ENCODE measurements around the gene SERHL2.
A peak's percentile ranks its signal among the peaks of the same experiment; 100 is the strongest.
"Not testable (repeated sequence)": the region's sequence is repeated elsewhere in the genome, so short reads cannot be mapped to it uniquely, and the experiment has no call there.

SERHL2 gene, protein sequence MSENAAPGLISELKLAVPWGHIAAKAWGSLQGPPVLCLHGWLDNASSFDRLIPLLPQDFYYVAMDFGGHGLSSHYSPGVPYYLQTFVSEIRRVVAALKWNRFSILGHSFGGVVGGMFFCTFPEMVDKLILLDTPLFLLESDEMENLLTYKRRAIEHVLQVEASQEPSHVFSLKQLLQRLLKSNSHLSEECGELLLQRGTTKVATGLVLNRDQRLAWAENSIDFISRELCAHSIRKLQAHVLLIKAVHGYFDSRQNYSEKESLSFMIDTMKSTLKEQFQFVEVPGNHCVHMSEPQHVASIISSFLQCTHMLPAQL

DNA sequence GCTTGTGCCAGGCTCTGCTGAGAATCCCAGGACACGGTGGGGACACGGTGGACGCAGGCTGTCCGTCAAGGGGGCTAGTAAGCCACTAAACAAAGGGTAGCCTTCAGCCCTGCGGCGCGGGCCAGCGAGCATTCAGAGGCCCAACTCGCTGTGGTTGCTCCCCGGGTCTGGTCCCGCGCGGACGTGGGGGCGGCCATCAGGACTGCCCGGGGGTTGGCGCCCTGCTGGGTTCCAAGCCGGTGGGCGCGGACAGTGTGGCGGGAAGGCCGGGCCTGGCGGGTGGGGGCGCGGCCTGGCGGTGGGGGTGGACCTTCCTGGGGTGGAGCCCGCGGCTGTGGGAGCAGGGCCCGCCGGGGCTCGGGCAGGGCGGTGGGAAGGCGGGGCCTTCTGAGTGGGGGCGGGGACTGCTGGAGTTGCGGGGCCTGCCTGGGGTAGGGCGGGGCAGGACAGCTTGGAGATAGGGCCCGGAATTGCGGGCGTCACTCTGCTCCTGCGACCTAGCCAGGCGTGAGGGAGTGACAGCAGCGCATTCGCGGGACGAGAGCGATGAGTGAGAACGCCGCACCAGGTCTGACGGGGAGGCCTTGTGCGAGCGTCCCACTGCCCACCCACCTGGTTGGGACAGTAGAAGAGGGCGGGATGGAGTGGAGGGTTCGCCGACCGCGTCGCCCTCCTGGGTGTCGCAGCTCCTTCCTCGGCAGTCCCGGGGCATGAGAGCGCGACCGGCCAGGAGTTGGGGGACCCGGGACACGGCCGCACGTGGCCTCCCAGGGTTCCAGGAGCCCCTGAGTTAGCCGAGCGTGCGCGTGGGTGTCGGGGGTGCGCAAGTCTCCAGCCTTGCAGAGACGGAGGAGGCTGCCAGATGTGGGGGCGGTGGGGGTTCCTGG is at the start of gene SERHL2:
Gene SERHL2 (plus strand): TSS at position 482 of the 887 bp plus-strand sequence. CDS start 65 bp downstream, at position 547.
- peak within 1 kb of the TSS; percentile 66 for H3K4me3 ChIP-seq (ENCODE audit: low read depth, low read length)
- DNase-seq (ENCODE audit: low read depth), result peak; percentile 37

DNA sequence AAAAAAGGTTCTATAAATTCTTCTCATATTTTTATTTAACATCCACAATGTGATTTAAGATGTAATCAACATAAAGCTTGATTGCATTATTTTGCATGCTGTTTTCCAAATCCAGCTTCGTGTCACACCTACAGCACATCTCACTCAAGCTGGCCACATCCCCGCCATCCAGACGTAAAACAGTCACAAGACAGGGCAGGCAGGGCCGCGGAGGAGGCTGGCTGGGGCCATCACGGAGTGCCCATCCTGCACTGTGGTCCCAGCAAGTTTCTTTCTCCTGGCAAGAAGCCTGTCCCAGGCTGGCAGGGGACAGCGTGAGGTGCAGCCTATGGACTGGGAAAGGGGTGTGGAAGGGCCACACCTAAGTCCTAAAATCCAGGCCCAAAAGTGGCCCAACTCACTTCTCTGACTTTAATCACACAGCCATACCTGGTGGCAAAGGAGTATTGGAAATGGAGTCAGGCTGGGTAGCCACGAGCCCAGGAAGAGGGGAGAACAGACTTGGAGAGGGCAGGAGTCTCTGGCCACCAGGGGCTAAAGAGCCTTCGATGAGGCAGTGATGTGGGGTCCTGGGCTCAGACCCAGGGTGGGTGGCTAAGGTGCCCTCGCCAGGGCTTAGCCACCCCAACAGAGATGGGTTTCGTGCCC is 45.3 kb upstream of the SERHL2 start:
- not testable (repeated sequence) for DNase-seq (ENCODE audit: low read depth); H3K4me3 ChIP-seq (ENCODE audit: low read depth, low read length)

DNA sequence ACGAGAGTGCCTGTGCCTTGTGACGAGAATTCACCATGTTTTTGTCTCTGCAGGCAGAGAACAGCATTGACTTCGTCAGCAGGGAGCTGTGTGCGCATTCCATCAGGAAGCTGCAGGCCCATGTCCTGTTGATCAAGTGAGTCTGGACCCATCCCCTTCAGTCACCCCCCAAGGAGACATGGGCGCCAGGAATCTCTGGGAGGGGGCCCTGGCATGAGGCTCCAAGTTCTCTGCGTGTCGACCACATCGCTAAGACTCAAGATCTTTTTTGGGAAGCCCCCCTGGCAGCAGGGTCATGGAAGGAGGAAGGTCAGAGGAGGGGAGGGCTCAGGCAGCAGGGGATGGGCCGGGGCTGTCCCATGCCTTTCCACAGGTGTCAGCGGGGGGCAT is 44.8 kb upstream of the SERHL2 start:
- H3K4me3 ChIP-seq (ENCODE audit: low read depth, low read length); DNase-seq (ENCODE audit: low read depth): not testable (repeated sequence)

DNA sequence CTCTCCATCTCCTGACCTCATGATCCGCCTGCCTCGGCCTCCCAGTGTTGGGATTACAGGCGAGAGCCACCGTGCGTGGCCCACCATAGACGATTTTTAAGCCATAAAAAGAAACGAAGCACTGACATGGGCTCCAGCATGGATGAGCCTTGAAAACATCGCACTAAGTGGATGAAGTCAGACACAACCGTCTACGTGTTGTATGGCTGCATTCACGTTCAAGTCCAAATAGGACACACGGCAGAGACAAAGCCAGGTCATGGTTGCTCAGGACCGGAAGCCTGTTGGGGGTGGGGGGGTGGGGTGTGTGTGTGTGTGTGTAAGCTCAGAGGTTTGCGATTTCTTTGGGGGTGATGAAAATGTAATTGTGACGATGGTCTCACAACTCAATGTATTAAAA is 44.2 kb upstream of the SERHL2 start:
- H3K4me3 ChIP-seq (ENCODE audit: low read depth, low read length), result no peak overlapping the region
- no peak for DNase-seq (ENCODE audit: low read depth)

DNA sequence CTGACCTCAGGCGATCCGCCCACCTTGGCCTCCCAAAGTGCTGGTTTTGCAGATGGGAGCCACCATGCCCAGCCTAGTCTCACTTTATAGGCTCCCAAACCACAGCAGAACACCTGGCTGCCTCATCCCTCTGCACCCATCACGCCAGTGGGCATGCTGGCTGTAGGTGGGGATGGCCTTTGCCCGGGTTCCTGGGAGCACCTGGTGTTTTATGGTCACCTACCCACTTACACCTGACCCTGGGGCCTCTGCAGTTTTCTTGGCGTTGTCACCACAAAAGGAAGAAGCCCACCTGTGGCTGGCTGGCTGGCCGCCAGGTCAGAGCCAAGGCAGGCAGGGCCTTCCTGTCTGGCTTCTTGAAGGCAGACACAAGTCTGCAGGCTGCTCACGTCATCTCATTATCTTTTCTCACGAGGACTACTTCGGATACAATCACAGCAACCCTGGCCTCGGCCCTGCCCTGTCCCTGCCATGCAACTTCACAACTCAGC is 42.3 kb upstream of the SERHL2 start:
- no peak overlapping the region for H3K4me3 ChIP-seq (ENCODE audit: low read depth, low read length)
- no peak for DNase-seq (ENCODE audit: low read depth)

DNA sequence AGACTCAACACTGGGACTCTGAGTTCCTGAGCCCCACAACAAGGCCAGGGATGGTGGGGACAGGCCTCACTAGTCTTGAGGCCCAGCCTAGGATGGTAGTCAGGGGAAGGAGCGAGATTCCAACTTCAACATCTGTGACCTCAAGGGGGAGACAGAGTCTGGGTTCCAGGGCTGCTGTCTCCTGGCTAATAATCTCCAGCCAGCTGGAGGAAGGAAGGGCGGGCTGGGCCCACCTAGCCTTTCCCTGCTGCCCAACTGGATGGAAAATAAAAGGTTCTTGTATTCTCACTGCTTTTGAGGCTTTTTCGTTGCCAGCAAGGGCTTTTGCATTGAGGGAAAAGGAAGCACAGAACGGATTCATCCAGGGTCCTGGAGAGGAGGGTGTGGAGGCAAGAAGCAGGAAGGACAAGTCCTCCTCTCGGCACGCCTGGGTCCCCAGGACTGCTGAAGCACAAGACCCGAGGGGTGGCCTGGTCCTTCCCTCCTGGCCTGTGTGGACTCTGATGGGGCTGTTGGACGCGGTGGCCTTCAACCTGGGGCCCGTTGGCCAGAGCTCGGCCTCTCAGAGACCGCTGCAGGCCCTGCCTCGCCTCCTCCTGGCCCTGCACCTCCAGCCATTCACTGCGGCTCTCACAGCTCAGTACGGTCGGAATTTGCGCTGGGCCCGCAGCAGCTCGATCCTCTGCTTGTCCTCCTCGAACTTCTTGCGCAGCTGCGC is 41.3 kb upstream of the SERHL2 start:
- not testable (repeated sequence) for DNase-seq (ENCODE audit: low read depth); H3K4me3 ChIP-seq (ENCODE audit: low read depth, low read length)

DNA sequence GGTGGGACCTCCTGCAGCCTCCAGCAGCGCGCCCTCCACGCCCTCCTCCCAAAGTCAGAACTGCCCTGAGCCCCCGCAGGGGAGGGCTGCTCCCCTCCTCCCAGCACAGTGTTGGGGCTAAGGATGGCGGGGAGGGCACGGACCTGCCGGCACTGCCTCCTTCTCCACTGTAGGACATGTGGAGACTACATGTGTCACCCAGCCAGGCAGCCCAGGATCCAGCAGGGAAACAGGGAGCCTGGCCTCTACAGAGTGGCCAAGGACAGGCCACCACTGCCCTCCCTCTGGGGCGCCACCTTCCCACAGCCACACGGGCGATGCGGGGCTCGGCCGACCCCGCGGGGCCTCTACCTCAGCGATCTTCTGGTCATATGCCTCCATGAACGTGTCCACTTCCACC is 39.4 kb upstream of the SERHL2 start:
- H3K4me3 ChIP-seq (ENCODE audit: low read depth, low read length); DNase-seq (ENCODE audit: low read depth): not testable (repeated sequence)

DNA sequence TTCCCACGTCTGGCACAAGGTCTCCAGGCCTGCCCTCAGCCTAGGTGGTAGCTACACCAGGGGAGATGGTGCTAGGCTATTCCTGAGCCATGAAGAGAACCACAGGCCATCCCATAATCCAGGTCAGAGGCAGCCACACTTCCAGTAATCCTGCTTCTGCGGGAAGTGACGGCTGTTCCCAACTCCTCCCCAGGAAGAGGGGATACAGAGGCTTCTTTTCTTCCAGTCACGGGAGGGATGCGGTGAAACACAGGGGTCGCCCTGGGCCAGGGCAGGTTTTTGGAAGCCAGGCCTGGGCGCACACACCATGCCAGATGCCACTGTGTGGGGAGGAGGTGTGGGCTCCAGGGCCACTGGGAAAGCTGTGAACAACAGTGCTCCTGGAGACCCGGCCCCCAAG is 38.5 kb upstream of the SERHL2 start:
- DNase-seq (ENCODE audit: low read depth); H3K4me3 ChIP-seq (ENCODE audit: low read depth, low read length): not testable (repeated sequence)

DNA sequence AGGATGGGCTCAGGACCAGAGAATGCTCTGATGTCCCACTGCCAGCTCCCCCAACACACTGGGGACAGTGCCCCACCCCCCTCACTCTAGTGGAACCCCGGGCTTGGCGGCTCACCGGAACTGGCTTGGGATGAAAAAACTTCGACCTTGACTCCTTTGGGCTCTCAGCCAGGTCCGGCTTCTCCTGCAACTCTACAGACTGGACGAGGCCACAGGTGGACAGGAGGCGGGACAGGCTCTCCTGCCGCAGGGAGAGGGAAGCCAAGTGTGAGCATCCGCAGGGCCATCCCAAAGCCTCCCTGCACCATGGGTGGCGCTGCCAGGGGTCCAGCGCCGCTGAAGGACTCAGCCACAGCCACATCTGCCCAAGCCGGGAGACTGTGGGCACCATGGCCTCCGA is 37.9 kb upstream of the SERHL2 start:
- no peak for DNase-seq (ENCODE audit: low read depth)
- no peak overlapping the region for H3K4me3 ChIP-seq (ENCODE audit: low read depth, low read length)

DNA sequence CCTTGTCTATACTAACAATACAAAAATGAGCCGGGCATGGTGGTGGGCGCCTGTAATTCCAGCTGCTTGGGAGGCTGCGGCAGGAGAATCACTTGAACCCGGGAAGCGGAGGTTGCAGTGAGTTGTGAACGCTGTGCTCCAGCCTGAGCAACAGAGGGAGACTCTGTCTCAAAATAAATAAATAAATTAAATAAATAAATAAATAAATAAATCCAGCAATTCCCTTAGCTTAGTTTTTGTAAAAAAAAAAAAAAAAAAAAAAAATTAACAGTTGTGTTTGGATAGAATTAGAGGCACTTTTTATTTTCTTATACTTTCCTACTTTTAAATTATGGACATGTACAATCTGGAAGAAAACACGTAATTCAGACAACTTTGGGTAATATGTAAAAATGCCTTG is 36.7 kb upstream of the SERHL2 start:
- not testable (repeated sequence) for DNase-seq (ENCODE audit: low read depth); H3K4me3 ChIP-seq (ENCODE audit: low read depth, low read length)

DNA sequence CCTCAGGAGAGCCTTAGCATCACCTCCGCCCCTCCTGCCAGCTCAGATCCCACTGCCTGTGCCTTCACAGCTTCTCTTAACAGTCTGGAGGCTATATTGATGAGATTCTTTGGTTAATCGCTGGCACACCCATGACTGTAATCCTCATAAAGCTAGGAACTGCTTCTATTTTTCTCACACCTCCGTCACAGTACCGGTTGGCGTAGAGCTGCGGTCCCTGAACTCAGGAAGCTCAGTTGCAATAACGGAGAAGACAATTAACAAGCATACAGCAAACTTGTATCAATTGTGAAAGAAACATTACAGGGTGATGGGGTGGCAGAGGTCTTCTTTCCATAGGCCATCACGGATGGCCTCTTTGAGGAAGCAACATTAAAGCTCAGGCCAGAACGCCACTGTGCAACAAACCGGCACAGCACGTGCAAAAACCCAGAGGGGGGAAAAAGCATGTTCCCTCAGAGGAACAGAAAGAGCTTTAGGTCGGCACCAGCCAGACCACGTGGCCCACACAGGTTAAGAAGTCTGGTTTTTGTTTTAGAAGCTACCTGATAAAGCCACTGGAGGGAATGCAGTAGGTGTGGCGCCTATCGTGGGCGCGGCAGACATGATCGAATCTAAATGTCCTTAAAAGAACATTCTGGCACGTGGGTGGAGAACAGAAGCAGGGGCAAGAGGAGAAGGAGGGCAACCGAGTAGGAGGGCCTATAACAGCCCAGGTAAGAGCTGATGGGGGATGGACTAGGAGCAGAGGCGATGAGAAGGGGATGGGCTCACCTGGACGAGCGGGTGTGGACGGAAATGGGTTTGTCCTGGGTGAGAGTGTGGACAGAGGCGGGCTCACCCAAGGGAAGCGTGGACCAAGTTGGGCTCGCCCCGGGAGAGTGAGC is 34.9 kb upstream of the SERHL2 start:
- peak overlapping the region; percentile 76 for H3K4me3 ChIP-seq (ENCODE audit: low read depth, low read length)
- DNase-seq (ENCODE audit: low read depth), result not testable (repeated sequence)

DNA sequence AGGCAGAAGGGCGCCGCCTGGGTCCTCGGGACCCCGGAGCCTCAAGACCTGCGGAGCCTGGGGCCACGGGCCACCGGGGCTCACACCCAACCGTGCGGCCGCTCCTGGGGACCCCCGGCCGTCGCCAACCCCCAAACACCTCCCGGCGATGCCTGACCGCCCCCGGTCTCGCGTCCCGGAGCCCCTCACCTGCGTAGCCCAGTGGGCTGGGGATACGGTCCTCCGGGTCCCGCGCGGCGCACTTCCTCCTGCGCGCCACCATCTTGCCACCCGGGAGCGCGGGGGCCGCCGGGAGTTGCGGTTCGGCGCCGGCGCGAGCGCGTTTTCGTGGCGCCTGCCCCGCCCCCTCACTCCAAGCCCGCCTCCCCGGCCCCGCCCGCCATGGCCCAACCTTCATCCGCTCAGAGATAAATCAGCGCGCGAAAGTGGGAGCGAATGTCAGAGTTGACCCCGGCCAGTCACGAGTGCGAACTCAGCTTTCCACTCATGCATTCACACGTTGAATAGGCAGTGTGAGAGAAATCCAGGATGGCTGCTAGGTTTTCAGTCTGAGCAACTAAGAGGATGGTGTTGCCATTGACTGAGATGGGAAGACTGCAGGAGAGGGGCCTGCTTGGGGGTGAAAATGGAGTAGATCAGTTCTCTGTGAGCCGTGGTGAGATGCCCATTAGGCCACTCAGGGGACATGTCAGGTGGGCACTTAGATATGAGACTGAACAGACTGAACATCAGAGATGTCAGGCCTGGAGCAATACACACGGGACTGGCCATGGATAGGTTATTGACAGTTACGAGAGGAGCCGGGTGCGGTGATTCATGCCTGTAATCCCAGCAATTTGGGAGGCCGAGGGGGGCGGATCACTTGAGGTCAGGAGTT is 34.0 kb upstream of the SERHL2 start, which contains the start of gene RRP7A:
Gene RRP7A (minus strand): TSS at position 272 of the 877 bp plus-strand sequence. CDS start 10 bp downstream, at position 262.
- H3K4me3 ChIP-seq (ENCODE audit: low read depth, low read length), result peak within 1 kb of the TSS; percentile 76
- peak; percentile 19 for DNase-seq (ENCODE audit: low read depth)

DNA sequence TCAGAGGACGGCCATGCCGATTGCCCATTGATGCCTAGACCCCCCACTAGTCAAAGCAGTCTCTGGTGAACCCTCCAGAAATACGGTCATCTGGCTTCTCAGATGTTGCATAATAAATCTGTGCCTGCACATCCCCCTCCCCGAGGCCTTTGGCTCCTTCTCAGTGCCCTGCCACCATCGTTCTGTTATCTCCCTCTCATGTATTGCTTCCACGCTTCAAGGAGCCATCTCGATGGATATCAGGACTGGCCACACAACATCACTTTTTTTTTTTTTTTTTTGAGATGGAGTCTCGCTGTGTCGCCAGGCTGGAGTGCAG is 32.6 kb upstream of the SERHL2 start:
- H3K4me3 ChIP-seq (ENCODE audit: low read depth, low read length), result no peak overlapping the region
- DNase-seq (ENCODE audit: low read depth), result no peak

DNA sequence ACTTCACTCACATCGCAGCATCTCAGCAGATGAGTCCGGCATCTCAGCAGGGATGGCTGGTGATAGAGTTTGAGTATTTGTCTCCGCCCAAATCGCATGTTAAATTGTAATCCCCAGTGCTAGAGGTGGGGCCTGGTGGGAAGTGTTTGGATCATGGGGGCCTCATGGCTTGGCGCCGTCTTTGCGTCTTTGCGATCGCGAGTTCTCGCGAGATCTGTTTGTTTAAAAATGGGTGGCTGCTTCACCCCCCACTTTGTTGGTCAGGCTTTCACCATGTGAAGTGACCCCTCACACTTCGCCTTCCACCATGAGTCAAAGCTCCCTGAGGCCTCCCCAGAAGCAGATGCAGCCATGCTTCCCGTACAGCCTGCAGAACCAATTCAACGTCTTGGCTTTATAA is 31.2 kb upstream of the SERHL2 start:
- DNase-seq (ENCODE audit: low read depth), result no peak
- no peak overlapping the region for H3K4me3 ChIP-seq (ENCODE audit: low read depth, low read length)

DNA sequence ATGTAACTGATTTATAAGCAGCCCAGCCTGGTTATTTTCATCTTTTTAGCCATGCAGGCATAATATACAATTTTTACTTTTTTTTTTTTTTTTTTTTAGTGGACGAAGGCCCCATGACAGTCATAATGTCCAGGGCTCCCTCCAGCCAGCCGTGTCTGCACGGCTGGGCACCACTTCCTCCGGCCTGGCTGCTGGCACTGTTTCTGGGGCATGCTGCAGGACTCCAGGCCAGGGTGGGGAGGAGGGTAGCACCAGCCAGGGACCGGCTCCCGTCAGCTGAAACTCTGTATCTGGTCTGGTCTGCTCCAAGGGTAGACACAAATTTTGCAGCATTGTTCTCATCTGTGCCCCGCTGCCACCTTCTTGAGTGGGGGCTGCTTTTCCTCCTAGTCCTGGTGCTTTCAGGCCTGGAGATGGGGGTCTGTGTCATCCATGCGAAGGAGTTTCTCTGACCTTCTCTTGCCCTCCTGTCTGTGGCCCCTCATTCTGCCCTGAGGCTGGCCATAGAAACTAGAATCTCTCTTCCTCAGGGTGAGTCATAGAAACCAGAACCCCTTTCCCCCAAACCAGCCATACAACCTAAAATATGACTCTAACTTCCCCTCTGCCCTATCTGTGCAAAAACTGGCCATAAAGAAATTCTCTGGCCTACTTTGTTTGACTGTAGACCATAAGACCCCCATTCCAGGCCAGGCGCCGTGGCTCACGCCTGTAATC is 25.0 kb upstream of the SERHL2 start:
- DNase-seq (ENCODE audit: low read depth), result no peak
- no peak overlapping the region for H3K4me3 ChIP-seq (ENCODE audit: low read depth, low read length)

DNA sequence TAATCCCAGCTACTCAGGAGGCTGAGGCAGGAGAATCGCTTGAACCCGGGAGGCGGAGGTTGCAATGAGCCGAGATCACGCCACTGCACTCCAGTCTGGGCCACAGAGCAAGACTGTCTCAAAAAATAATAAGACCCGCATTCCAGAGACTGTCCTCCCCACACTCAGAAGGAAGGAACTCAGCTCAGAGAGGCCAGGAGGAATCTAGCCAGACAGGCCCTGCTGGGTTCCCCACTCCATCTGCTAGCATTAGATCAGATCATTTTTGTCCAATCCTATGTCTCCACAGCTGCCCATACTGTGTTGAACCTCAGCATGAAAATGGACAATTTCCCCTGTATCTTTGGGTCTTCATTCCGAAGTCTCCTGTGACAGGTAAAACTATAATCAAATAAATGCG is 24.3 kb upstream of the SERHL2 start:
- H3K4me3 ChIP-seq (ENCODE audit: low read depth, low read length), result not testable (repeated sequence)

More for the DNA sequence above, 24.3 kb upstream of the SERHL2 start:
- DNase-seq (ENCODE audit: low read depth), result not testable (repeated sequence)
